ENCODE results near the gene GNG11.

The GNG11 gene

DNA sequence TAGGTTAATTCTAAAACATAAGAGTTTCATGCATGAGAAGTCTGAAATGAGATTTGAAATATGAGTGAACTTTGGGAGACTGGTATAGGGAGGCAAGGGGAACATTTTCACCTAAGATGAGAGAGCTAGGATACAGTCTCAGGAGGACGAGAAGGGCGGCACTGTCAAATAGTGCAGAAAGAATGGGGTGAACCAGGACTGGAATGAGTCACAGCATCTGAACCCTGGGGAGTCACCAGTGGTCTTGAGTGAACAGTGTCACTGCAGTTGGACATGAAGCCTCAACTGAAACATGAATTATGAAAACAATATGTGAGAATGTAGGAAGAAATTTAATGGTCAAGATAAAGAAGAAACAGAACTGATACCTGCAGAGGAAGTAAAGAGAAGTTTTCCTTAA is 33.8 kb downstream of the GNG11 start:
- no peak for DNase-seq

DNA sequence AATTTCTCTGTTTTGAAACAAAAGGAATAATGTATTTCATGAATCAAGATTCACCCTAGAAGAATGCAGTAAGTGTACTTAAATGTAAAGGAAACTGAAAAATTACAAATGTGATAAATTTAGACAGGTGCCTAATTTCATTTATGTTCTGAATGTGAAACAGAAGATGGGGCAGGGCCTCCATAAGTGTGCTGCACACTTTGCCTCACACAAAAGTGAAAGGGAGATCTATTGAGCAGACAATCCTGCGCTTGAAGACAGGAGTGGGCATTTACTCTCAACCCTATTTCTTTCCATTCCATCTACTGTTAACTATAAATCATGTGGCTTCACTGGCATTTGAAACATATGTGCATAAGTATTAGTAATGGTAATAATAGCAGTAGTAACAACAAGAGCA is 36.2 kb downstream of the GNG11 start:
- DNase-seq: no peak

DNA sequence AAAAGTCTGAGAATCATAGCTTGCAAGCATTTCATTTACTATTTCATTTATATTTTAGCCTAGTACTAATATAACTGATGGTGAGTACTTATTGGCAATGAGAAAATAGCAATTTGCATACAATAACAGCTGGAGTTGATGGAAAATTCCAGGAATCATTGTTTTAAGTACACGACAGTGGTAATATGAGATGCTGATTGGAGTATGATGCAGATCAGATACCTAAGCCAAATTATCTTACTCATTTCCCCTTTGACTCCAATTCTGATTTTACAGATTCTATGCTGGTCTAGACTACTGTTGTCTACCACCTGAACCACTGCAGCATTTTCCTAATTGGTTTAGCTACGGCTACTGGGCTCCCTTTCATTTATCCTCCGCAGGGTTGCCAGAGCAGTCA is 36.7 kb downstream of the GNG11 start:
- no peak for DNase-seq

DNA sequence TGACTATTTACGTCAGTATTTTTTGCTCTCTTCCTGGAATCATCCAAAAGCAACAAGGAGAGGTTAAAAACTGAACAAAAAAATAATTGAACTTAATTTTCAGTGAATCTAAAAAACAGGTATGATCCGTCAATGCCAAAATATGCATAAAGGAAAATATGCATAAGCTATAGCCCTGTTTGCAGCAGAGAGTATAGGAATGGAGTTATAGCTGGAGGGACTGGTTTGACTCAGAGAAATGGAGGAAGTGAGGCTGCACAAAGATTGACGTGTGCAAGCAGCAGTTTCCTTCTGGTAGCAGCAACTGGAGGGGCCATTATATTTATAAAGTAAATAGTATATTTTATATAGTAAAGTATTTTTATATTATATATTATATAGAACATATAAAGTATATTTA is 37.1 kb downstream of the GNG11 start:
- no peak for DNase-seq

DNA sequence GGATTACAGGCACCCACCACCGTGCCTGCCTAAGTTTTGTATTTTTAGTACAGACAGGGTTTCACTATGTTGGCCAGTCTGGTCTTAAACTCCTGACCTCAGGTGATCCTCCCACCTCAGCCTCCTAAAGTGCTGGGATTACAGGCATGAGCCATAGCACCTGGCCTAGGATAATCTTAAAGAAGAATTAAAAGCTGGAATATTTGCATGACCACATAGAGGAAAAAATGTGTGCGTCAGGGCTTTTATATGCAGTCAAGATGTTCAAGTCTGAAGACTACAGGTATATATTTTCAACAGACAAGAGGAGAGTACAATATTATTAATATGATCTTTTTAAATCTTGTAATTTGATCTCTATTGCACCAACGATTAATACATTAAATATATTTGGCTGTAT is 39.5 kb downstream of the GNG11 start:
- no peak for DNase-seq

DNA sequence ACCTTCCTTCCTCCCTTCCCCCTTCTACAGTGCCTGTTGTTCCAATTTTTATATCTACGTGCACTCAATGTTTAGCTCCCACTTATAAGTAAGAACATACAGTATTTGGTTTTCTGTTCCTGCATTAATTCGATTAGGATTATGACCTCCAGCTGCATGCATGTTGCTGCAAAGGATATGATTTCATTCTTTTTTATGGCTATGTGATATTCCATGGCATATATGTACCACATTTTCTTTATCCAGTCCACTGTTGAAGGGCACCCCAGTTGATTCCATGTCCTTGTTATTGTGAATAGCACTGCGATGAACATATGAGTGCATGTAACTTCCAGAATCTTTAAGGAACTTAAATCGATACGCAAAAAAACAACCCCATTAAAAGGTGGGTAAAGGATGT is 42.7 kb downstream of the GNG11 start:
- DNase-seq: no peak

DNA sequence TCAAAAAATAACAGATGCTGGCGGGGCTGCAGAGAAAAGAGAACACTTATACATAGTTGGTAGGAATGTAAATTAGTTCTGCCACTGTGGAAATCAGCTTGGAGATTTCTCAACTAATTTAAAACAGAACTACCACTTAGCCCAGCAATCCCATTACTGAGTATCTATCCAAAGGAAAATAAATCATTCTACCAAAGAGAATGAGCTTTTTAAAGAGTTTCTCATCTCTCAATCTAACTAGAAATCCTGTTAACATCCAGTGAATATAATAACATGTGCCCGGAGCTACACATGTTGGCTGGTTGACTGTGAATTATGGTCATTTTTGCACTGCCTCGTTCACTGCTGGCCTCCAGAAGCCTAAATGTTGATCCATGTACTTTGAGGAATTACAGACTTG is 43.3 kb downstream of the GNG11 start:
- DNase-seq: no peak

DNA sequence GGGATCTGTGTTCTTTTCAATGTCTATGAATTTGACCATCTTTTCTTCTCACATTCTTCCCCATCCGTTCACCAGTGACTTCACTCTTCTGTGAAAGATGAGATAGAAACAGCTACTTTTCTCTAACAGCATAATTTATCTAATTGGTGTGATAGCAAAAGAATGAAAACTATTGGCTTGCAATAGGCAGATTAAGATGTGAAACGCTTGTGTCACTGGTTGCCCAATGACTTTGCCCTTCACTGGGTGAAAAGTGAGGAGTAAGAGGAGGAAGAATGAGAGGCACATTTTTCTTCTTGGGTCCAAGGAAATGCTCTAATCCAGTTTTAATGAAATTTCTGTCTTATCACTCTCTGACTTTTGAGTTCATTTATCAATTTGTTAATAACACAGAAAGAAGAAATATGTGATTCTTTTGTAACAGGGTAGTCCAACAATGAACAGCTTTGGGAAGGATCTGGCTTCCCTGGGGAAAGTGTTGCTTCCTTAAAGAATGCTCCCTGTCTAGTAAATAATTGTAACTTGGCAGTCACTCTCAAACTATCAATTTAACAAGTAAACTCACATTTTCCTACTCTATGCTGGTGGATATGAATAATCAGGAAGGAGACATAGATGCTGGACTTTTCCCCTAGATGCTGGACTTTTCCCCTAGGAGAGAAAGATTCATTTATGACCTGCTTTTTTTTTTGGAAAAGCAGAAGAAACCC is 47.5 kb downstream of the GNG11 start:
- DNase-seq: no peak

DNA sequence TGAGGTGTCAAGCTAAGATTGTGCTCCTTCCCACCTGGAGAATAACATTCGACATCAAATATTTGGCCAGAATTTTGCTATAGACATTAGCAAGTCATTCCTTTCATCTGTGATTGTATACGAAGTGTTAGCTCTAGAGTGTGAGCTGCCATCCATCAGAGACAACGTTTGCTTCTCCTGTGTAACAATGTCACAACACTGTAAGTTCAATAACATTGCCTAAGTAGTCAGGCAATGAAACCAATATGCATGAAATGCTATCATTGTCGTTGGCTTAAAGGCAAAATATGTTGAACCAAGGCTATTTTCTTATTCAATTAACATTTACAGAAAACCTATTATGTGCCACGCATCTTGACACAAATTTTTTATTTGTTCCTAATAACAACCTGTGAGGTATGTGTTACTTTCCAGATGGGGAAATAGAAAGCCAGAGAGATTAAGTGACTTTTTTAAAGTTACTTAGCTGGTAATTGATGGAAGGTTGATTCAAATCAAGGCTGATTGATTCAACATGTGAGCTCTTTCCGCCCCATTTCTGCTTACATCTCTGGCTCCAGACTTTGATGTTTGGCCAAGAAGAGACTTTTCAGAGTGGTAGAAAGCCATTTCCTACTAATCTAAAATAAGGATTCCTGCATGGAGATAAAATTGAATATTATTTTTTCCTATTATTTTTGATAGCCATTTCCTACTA is 50.6 kb downstream of the GNG11 start:
- no peak for DNase-seq

DNA sequence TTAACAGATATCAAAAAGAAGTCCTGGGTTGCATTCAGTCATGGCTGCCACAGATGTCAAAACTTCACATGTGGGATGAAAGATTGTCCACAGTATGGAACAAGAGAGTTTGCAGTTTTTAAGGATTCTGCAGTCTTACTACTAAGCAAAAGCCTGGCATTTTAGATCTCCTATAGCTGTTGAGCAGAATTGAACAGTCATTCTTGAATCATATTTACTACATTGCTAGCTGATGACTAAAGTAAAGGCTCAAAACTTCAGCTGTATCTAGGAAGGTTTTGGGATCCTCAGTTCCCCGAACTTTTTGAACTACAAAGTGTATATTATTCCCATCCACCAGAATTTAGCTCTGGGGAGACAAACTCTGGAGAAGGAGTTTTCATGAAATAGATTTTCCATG is 51.6 kb downstream of the GNG11 start:
- no peak for DNase-seq

DNA sequence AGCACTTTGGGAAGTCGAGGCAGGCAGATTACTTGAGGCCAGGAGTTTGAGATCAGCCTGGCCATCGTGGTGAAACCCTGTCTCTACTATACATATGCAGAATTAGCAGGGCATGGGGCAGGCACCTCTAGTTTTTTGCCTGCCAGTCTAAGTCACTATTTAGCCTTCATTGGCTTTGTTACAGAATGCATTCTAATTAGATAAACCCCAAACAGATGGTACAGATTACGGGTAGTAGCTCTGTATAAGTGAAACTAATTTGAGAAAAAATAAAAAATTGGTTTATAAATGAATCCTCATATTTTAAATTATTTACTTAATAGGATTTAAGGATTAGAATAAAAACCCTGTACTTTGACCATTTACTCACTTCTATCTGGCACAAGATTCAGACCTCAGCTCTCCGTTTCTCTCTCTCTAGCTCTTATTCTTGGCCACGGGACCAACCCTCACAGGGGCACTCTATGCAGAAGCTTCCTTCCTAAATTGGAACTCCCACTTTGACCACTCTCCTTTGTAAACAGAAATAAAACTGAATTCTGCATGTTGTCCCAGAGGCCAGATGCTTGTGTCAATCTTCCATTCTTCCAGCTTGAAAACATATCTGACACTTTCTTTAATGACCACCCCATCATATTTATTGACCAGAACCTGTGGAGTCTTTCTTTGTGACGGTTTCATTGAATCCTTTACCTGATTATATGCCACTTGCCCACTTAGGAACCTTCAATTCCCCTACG is 55.8 kb downstream of the GNG11 start:
- DNase-seq: no peak

Data from NCI-H2171 (cell line).